GM19467 (cell line): Measurements from ENCODE around the gene VKORC1L1.
"Not testable (repeated sequence)": the region's sequence is repeated elsewhere in the genome, so short reads cannot be mapped to it uniquely, and the experiment has no call there.

Experiments used
- ATAC-seq: cut with Tn5 transposase; IDR thresholded peaks from one replicate; pipeline ENCODE4 v1.9.1; 2021; ENCODE audit warnings: mild to moderate bottlenecking, moderate library complexity; ENCODE audit not compliant: unreplicated experiment

Gene VKORC1L1

GRCh38 chr7:65884983-65885382 lies 12.1 kb downstream of the VKORC1L1 start:
- not testable (repeated sequence) for ATAC-seq

GRCh38 chr7:65885533-65885932 lies 12.7 kb downstream of the VKORC1L1 start:
- not testable (repeated sequence) for ATAC-seq

DNA sequence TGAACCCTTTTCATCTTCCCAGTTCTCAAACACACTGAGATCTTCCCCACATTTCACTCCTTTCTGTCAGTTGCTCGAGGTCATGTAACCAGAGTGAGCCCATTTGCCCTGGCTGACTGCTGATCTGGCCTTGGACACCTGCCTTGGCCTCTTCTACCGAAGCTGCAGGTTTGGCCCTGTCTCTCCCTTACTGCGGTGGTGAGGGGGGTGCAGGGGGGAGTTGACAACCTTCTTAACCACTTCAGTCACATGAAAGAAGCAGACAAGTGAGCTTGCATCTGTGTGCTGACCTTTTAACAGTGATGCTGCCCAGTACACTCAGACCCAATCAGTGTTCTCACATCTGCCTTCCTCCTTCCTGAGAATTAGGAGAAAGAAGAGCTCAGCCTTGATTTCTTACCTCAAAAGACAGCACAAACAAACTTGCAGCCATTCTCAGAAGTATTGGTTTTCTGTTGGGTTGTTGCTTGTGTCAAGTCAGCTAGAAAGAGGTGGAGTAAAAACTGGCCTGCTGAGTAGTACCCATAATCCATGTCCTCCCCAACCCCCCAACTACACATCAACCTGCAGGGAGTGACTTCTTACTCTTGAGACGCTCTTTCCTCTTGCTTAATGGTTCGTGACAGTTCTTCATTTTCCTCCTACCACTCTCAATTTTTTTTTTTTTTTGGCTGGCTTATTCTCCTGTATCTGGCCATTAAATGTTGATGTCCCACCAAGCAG lies 15.7 kb downstream of the VKORC1L1 start:
- ATAC-seq = not testable (repeated sequence)

- ATAC-seq = not testable (repeated sequence)
Measured at GRCh38 chr7:65889722-65890121, 16.8 kb downstream of the VKORC1L1 start.

GRCh38 chr7:65892161-65892560 lies 19.3 kb downstream of the VKORC1L1 start:
- ATAC-seq = no peak

DNA sequence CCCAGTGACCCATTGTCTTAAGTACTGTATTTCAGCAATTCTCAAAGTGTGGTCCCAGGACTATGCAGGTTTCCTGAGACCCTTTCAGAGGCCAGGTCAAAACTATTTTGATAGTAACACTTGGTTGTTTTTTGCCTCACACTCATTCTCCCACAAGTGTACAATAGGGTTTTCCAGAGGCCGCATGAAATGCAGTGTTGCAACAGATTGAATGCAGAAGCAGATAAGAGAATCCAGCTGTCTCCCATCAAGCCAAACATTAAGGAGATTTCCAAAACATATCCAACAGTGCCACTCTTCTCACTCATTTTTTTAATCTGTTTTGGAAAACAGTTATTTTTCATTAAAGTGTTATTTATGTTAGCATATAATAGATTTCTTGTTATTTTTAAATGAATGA lies 20.0 kb downstream of the VKORC1L1 start:
- ATAC-seq = no peak

- ATAC-seq = no peak
Measured at GRCh38 chr7:65896279-65896870, 23.5 kb downstream of the VKORC1L1 start.

DNA sequence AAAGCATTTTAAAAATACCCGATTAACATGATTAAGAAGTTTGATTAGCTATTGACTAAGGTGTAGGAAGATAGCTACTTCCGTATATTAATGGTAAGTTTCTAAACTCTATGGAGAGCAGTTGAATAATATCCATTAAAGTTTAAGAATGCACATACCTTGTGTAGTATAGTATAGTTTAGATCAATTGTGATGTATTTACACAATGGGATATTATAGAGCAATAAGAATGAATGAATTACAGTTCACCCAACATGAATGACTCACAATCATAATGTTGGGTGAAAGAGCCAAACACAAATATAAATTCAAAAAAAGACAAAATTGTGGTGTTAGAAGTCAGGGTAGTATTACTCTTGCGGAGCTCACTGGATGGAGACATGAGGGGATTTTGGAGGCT lies 24.4 kb downstream of the VKORC1L1 start:
- ATAC-seq = not testable (repeated sequence)

DNA sequence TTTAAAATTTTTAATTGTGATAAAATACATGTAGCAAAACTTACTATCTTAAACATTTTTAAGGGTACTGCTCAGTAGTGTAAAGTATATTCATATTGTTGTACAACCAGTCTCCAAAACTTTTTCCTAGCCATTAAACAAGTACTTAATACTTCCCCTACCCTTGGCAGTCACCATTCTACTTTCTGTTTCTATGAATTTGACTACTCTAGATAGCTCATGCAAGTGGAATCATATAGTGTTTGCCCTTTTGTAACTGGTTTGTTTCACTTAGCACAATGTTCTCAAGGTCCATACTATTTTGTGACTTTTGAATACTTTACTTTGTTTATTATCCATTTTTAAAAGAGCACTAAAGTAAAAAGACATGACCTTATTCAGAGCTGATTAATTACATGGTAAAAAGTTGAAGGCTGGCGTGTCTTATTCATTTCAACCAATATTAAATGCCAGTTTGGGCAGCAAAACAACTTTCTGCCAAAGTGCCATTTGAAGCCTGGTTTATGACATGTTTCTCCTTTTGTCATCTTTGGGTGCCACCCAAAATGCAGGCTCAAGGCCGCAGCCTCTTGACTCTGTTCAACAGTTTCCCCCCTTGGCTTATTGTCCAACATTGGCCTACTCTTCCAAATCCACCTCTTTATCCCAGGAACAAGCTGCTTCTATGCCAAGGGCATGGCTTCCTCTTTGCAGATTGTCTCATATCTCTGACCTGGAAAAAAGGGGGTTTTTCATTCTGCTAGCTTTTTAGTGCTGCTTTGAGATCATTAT lies 26.0 kb downstream of the VKORC1L1 start:
- not testable (repeated sequence) for ATAC-seq

GRCh38 chr7:65902306-65902705 lies 29.4 kb downstream of the VKORC1L1 start:
- no peak for ATAC-seq

DNA sequence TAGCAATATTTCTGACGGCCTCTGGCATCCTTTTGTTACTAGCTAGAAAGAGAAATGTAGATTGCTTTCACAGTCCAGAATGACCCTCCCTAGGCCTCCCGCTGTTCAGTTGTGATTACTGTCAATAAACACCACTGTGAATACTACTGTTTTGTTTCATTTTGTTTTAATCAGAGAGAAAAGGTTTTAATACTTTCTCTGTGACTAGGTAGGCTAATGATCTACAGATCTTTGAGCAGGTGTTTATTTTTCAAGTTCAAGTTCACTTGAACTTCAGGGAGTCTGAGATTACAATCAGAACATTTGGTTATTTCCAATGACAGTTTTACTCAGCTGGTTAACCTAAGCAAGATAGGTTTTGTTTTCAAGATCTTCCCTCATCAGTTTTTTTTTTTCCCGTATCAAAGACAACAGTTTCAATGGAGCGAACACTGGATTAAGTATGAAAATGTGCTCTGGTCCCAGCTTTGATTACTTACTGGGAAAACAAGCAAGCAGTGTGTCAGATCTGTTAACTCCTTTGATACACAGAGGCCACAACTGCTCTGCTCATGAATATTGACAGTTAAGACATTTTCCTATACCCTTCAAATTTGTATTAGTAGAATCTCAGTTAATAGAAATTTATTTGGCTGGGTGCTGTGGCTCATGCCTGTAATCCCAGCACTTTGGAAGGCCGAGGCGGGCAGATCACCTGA lies 34.8 kb downstream of the VKORC1L1 start:
- ATAC-seq = no peak

DNA sequence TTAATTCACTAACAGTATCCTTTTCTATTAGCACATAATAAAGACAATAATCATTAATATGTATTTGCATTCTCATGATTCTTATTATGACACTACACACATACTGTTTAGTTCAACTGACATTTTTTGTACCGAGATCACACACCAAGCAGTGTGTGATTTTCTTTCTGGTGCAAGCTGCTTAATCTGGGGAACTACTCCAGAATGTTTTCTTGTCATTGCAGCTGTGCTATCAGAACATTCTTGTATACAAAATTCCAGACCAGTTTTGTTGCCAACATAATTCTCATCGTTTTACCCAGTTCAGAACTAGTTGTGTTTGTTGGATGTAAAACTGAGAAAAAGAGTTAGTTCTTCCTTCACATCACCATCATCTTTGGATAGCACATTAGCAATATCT lies 37.4 kb downstream of the VKORC1L1 start:
- ATAC-seq = no peak

GRCh38 chr7:65912237-65912636 lies 39.4 kb downstream of the VKORC1L1 start:
- ATAC-seq = no peak

DNA sequence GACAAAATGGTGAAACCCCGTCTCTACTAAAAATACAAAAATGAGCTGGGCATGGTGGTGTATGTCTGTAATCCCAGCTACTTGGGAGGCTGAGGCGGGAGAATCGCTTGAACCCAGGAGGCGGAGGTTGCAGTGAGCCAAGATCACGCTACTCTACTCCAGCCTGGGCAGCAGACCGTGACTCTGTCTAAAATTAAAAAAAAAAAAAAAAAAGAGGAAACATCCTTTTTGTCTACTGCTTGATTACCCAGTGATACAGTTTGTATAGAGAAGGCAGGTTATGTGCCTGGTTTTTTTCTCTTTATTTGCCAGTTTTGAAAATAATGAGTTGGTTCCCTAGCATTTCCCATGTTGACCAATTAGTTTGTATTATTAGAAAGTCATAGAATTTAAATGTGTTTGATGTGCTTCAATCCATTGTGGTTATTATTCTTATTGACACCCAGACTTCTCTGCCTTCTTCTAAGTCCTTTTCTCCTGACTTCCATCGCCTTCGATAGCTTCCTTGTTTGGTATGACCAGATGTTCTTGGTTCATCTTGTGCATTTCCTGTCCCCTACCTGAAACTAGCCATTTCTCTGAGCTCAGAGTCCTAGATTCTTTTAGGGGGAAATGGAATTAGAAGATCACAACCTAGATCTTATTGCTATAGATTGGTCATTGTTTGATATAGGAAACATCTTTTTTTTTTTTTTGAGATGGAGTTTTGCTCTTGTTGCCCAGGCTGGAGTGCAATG lies 43.2 kb downstream of the VKORC1L1 start:
- no peak for ATAC-seq

GRCh38 chr7:65923316-65923715 lies 50.4 kb downstream of the VKORC1L1 start:
- no peak for ATAC-seq

GRCh38 chr7:65924193-65924592 lies 51.3 kb downstream of the VKORC1L1 start:
- no peak for ATAC-seq

- no peak for ATAC-seq
Measured at GRCh38 chr7:65925040-65925439, 52.2 kb downstream of the VKORC1L1 start.

DNA sequence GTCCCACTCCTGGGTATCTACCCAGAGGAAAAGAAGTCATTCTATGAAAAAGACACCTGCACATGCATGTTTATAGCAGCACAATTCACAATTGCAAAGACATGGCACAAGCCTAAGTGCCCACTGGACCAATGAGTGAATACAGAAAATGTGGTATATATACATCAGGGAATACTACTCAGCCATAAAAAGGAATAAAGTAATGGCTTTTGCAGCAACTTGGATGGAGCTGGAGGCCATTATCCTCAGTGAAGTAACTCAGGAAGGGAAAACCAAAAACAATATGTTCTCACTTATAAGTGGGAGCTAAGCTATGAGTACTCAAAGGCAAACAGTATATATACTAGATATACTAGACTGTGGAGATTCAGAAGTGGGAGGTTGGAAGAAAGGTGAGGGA lies 53.7 kb downstream of the VKORC1L1 start:
- no peak for ATAC-seq

DNA sequence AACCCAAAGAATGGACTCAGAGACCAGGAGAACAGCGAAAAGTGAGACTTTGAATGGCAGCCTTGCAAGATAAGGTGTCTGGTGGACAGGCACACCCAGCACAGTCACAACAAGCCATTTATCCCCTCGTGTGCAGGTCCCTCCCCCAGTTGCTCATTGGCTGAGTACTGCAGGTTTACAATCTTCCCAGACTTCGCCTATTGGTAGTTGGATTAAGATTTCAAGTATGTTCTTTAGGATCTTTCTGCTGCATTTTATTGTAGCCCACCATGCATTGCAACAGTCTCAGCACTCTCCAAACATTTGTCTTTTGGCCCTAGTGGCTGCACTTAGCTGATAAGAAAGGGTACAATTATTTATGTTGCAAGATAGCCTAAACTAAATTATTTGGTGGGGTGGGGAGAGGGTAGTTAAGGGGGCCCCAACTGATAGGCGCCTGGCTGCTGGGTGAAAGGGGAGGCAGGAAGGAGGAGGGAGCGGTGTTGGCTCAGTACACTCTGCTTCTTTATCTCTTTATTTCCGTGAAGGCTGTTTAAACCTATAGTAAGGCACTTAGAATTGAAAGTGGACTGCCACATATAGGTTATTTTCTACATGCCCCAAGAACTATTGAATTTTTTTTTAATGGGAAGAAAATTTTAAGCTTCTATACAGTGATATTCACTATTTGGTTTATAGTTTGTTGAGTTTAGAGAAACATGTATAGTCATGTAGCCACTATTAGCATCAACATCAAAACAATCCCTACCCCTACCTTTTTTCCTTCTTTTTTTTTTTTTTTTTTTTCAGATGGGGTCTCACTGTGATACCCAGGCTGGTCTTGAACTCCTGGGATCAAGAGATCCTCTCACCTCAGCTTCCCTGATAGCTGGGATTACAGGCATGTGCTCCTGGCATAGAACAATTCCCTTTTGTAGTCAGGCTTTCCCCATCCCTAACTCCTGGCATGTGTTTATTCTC lies 54.9 kb downstream of the VKORC1L1 start:
- ATAC-seq = no peak
